HFF-Myc (cell line): Measurements from ENCODE around the gene JAK1.

Source experiments
- DNase-seq: peaks from one replicate; pipeline ENCODE4 v3.0.0-alpha.2; 2011; ENCODE audit warnings: low read depth; ENCODE audit errors: extremely low read depth
- H3K4me3 ChIP-seq: replicated peaks from 2 replicates; pipeline ENCODE4 v1.5.1; 2011; ENCODE audit warnings: low read depth, mild to moderate bottlenecking, control low read depth, low read length
- TF ChIP-seq, protein P1 (sequence below): IDR thresholded peaks from 2 replicates; pipeline ENCODE4 v1.5.1; 2012; ENCODE audit warnings: mild to moderate bottlenecking, low read depth, low read length, control low read depth; ENCODE audit errors: missing control alignments

JAK1 gene

DNA sequence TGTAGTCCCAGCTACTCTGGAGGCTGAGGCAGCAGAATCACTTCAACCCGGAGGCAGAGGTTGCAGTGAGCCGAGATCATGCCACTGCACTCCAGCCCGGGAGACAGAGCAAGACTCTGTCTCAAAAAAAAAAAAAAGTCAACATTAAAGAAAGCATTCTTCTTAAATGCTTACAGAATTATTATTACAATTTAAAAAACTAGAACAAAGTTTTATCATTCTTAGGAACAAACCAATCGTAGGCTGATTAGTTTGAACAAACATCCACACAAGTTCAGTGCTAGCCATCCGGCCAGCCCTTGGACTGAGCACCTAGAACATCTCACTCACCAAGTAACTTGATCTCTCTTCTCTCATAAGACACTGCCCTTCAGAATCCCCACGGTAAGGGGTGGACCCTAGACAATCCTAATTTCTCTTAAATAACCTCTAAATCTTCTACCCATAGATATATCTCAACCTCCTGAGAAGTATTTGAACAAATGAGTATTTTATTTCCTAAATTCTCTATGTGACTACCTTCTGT, 16.0 kb downstream of the JAK1 start:
- H3K4me3 ChIP-seq, result no peak overlapping the region
- DNase-seq, result no peak
- TF ChIP-seq, protein P1, sequence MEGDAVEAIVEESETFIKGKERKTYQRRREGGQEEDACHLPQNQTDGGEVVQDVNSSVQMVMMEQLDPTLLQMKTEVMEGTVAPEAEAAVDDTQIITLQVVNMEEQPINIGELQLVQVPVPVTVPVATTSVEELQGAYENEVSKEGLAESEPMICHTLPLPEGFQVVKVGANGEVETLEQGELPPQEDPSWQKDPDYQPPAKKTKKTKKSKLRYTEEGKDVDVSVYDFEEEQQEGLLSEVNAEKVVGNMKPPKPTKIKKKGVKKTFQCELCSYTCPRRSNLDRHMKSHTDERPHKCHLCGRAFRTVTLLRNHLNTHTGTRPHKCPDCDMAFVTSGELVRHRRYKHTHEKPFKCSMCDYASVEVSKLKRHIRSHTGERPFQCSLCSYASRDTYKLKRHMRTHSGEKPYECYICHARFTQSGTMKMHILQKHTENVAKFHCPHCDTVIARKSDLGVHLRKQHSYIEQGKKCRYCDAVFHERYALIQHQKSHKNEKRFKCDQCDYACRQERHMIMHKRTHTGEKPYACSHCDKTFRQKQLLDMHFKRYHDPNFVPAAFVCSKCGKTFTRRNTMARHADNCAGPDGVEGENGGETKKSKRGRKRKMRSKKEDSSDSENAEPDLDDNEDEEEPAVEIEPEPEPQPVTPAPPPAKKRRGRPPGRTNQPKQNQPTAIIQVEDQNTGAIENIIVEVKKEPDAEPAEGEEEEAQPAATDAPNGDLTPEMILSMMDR, result no peak

DNA sequence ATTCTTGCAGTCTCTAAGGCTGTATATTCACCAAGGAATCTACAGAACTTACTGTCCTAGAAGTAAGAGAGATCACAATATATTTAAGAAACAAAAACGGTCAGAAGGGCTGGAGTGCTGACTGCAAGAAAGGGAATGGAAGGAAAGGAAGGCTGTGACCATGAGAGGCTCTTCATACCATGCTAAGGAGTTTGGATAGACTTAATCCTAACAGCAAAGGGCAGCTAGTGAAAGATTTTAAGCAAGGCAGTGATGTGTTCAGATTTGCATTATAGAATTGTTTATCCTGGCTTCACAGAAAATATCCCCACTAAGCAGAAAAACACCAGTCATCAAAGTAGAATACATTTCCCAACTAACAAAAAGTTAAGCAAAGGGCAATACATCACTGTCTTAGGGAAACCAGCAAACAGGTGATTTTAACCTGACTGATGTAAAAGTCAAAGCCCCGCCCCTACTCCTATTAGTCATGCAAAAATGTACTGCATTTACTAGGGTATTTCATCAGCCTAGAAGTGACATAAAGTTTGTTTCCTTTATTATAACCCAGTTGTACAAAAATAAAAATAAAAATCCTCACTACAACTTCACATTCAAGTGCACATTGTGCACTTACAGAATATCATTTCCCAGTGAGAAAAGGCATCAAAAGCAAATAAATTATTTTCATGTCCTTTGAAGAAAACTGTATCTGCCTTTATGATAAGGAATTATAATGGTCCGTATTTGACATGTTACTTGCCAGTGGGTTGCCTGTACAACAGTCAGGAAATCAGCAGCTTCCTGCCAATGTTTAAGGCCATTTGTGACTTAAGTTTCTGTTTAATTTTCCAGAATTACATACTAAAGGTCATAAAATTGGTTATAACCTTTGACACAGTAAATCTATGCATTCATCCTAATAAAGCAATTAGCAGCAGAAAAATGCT, 17.2 kb downstream of the JAK1 start:
- TF ChIP-seq, protein P1, result no peak
- no peak overlapping the region for H3K4me3 ChIP-seq
- no peak for DNase-seq

DNA sequence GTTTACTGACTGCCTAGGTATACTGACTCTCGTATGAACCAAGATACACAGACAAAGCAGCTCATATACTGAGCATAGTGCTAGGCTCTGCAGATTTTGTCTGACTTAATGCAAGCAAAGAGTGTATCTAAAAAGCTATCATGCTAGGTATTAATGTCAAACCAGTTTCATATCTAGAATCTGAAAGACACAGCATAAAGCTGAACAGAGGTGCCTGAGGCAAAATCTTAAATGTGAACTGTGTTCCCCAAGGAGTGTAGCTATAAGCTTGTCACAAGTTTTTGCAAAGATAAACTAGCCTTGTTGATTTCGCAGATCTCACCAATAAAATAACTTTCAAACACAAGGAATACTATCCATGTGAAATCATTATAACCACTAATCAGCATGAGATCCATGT, 18.1 kb downstream of the JAK1 start:
- no peak for DNase-seq
- TF ChIP-seq, protein P1, result no peak

DNA sequence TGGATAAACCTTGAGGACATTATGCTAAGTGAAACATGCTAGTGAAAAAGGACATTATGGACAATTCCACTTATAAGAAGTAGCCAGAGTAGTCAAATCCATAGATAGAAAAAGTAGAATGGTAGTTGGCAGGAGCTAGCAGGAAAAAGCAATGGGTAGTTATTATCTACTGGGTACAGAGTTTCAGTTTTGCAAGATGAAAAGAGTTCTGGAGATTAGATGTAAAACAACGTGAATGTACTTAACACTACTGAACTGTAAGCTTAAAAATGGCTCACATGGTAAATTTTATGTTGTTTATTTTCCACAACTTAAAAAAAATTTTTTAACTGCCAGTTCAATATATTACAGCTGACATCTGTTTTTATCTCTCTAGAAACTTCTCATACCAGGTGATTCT, 19.4 kb downstream of the JAK1 start:
- DNase-seq, result no peak
- H3K4me3 ChIP-seq, result no peak overlapping the region
- TF ChIP-seq, protein P1, result no peak

More for the DNA sequence above, 18.1 kb downstream of the JAK1 start:
- H3K4me3 ChIP-seq, result no peak overlapping the region

DNA sequence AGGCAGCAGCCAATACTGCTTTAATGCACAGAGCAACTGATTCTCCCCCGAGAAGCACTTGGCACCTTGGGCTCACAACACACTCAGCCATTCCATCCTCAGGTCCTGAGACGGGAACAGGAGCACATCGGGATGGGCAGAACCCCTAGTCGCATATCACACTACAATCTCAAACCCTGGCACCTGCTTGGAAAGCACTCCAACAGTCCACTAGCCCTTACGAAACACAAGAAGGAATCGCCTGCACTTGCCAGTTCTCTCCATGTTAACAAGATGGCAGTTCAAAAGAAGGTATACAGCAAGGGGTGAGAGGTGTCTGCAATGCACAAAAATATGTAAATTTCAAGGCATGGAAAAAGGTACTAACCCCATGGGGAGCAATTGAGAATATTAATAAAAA, 21.4 kb downstream of the JAK1 start:
- no peak for DNase-seq
- H3K4me3 ChIP-seq, result no peak overlapping the region
- TF ChIP-seq, protein P1, result no peak

DNA sequence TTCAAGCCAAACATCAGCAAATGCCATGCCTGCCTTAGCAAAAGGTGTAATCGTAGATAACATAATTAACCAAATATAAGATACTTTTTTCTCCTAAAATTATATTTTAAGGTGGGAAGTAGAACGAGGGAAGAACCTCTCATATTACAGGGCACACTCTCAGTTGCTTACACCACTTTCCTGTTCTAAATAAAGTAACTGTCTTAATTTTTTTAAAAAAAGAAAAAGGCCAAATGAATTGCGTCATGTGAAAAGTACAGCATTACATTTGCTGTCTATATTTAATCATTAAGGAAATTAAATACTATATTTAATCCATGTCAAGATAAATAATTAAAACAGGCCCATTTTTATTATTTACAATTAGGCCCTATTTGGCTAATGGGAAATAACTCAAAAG, 23.7 kb downstream of the JAK1 start:
- TF ChIP-seq, protein P1, result no peak
- no peak for DNase-seq
- no peak overlapping the region for H3K4me3 ChIP-seq

DNA sequence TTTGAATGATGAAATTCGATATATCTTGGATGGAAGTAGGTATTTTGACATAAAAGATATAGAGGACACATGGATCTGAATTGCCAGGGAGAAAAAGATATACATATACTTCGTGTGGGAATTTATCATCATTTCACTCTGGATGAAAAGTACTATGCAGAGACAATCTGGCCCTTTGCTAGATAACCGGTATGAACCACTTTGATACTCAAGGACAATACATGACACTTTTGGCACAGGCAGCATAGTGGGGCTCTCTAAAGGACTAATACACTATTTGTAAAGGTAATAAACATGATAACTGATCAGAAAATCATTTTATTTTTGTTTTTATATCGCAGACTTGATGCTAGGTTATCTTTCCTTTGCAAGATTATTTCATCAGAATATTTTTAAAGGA, 24.2 kb downstream of the JAK1 start:
- TF ChIP-seq, protein P1, result no peak
- no peak for DNase-seq
- H3K4me3 ChIP-seq, result no peak overlapping the region
